GM10248 (cell line): ENCODE measurements around the gene SLC1A4.
A peak's percentile ranks its signal among the peaks of the same experiment; 100 is the strongest.

ENCODE experiments used
- CTCF ChIA-PET: fragments of 300-600 bp; sonication (Branson Sonifier 250); formaldehyde crosslinking; extraction: SDS; loops from one replicate; lab custom pipeline; 2021; ENCODE audit warnings: antibody characterized with exemption; lab: Yijun Ruan, JAX
- POLR2A ChIA-PET: fragments of 350-650 bp; sonication (Branson Sonifier 250); formaldehyde crosslinking; extraction: SDS; loops from one replicate; lab custom pipeline; 2020; ENCODE audit warnings: antibody characterized with exemption; lab: Yijun Ruan, JAX
- DNase-seq: peaks from one replicate; pipeline ENCODE4 v3.0.0; 2012; ENCODE audit errors: extremely low spot score
- TF ChIP-seq, protein P1 (sequence below): IDR thresholded peaks from 2 replicates; pipeline ENCODE4 v1.5.1; 2012; ENCODE audit warnings: mild to moderate bottlenecking, low read depth; ENCODE audit errors: extremely low read depth, missing control alignments, control extremely low read depth

SLC1A4 gene

DNA sequence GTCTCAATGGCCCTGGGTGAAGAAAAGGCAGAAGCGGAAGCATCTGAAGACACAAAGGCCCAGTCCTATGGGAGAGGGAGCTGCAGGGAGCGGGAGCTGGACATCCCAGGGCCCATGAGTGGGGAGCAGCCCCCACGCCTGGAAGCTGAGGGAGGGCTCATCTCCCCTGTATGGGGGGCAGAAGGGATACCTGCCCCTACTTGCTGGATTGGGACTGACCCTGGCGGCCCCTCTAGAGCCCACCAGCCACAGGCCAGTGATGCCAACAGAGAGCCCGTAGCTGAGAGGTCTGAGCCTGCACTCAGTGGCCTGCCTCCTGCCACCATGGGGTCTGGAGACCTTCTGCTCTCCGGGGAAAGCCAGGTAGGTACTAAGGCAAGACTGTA lies 80.2 kb downstream of the SLC1A4 start:
- POLR2A ChIA-PET = no interaction called here
- no peak for DNase-seq
- CTCF ChIA-PET = interaction anchor here (1.5 to 2.9 kb wide), 2 partner anchors 65 to 118 kb away, joined by 3 to 13 read pairs; no protein-coding TSS in a partner anchor
- TF ChIP-seq, protein P1, sequence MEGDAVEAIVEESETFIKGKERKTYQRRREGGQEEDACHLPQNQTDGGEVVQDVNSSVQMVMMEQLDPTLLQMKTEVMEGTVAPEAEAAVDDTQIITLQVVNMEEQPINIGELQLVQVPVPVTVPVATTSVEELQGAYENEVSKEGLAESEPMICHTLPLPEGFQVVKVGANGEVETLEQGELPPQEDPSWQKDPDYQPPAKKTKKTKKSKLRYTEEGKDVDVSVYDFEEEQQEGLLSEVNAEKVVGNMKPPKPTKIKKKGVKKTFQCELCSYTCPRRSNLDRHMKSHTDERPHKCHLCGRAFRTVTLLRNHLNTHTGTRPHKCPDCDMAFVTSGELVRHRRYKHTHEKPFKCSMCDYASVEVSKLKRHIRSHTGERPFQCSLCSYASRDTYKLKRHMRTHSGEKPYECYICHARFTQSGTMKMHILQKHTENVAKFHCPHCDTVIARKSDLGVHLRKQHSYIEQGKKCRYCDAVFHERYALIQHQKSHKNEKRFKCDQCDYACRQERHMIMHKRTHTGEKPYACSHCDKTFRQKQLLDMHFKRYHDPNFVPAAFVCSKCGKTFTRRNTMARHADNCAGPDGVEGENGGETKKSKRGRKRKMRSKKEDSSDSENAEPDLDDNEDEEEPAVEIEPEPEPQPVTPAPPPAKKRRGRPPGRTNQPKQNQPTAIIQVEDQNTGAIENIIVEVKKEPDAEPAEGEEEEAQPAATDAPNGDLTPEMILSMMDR = no peak

DNA sequence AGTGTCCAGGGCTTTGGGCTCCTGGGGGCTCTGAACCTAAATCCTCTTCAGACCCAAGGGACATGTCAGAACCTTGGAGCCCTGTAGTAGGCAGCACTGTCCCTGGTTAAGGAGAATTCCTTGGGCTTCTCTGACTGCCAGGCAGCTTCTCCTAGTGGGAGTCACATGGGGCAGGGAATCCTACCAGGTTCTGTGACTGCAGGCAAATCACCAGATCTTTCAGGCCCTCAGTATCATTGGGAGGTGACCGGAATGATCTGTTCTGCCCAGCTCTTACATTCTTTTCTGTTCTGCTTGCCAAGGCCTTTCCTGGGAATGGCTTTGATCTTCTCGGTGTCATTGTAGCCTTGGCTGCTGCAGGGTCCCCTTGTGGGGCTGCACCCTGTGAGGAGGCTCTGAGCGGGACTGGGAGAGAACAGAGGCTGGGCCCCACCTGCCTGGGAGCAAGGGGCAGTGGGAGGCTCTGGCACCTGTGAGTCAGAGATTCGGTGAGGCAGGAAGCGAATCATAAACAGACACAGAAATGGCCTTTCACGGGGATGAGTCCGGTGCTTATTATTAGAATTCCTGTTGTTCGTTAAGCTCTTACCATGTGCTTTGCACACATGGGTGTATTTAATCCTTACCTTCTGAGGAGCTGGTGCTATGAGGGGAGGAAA lies 81.1 kb downstream of the SLC1A4 start:
- POLR2A ChIA-PET = interaction anchor here (0.7 to 1.4 kb wide), 2 partner anchors 15 to 41 kb away, joined by 3 to 5 read pairs; partner anchors contain the start of gene CEP68
- CTCF ChIA-PET = interaction anchor here (1.2 to 2.9 kb wide), 4 partner anchors 15 to 117 kb away, joined by 3 to 13 read pairs (median 5); no protein-coding TSS in a partner anchor
- TF ChIP-seq, protein P1 = no peak
- no peak for DNase-seq

DNA sequence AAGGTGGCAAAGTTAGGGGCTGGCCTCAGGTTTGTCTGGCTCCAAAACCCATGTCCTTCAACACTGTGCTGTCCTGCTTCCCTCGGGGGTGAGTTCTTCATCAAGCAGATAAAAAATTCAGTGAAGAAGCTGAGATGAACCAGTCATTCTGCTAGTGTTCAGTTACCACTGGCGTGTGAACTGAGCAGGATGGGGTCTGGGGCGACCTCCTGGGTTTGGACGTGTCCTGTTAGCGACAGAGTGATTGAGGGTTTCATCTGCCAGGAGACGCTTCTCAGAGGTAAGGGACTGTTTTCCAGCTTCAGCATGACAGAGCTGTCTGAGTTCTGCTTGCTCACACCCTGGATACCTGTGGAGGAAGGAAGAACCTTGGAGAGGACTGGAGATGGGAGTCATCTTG lies 81.7 kb downstream of the SLC1A4 start:
- CTCF ChIA-PET = interaction anchor here (0.6 to 2.9 kb wide), 9 partner anchors 13 to 116 kb away, joined by 3 to 13 read pairs (median 3); partner anchors contain the start of gene RAB1A
- POLR2A ChIA-PET = interaction anchor here (0.7 to 1.4 kb wide), 2 partner anchors 15 to 41 kb away, joined by 3 to 5 read pairs; partner anchors contain the start of gene CEP68
- no peak for DNase-seq
- TF ChIP-seq, protein P1 = no peak

DNA sequence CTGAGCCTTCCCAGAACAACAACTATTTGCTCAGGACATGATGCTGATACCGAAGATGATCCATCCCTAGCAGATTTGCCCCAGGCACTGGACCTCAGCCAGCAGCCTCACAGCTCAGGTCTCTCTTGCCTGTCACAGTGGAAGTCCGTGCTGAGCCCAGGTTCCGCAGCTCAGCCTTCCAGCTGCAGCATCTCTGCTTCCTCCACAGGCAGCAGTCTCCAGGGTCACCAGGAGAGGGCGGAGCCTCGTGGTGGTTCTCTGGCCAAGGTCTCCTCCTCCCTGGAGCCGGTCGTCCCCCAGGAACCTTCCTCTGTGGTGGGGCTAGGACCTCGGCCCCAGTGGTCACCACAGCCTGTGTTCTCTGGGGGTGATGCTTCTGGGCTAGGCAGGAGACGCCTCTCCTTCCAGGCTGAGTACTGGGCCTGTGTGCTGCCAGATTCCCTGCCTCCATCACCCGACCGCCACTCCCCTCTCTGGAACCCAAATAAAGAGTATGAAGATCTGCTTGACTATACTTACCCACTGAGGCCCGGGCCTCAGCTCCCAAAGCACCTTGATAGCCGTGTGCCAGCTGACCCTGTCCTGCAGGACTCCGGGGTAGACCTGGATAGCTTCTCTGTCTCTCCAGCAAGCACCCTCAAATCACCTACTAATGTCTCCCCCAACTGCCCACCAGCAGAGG lies 82.4 kb downstream of the SLC1A4 start:
- no peak for DNase-seq
- TF ChIP-seq, protein P1 = no peak
- CTCF ChIA-PET = interaction anchor here (0.6 to 3.1 kb wide), 10 partner anchors 11 to 116 kb away, joined by 3 to 13 read pairs (median 3); partner anchors contain the start of gene RAB1A
- POLR2A ChIA-PET = interaction anchor here (1.4 kb wide), 1 partner anchor 16 kb away, joined by 5 read pairs; the partner anchor contains the start of gene CEP68

DNA sequence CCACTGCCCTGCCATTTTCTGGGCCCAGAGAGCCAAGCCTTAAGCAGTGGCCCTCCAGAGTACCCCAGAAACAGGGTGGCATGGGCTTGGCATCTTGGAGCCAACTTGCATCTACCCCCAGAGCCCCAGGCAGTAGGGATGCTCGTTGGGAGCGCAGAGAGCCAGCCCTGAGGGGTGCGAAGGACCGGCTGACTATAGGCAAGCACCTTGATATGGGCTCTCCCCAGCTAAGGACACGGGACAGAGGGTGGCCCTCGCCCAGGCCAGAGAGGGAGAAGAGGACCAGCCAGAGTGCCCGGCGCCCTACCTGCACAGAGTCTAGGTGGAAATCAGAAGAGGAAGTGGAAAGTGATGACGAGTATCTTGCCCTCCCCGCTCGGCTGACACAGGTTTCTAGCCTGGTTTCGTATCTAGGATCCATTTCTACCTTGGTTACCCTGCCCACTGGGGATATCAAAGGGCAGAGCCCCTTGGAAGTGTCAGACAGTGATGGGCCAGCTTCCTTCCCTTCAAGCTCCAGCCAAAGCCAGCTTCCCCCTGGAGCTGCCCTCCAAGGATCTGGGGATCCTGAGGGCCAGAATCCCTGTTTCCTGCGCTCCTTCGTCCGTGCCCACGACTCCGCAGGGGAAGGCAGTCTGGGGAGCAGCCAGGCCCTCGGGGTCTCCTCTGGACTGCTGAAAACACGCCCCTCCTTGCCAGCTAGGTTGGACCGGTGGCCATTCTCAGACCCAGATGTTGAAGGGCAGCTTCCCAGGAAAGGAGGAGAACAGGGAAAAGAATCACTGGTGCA lies 83.2 kb downstream of the SLC1A4 start:
- ChIA-PET CTCF (interaction anchor here (1.0 to 4.0 kb wide), 4 partner anchors 7 to 115 kb away, joined by 3 to 30 read pairs (median 8); no protein-coding TSS in a partner anchor), POLR2A (no interaction called here)
- TF ChIP-seq, protein P1 = no peak
- peak; percentile 47 for DNase-seq
